Epithelial cell of esophagus (primary cell): ENCODE measurements around the gene AP1S2.

ENCODE experiments used
- DNase-seq: peaks from one replicate; pipeline ENCODE4 v3.0.0; 2010; ENCODE audit warnings: low read depth
- H3K4me3 ChIP-seq: 2 replicates; pipeline ENCODE4 v1.5.1; 2011; ENCODE audit warnings: mild to moderate bottlenecking, low read length, control low read depth
- TF ChIP-seq, protein P1 (sequence below): IDR thresholded peaks from 2 replicates; pipeline ENCODE4 v1.5.1; 2011; ENCODE audit warnings: low read depth, mild to moderate bottlenecking, low read length, control low read depth, inconsistent platforms; ENCODE audit not compliant: insufficient read depth; ENCODE audit errors: missing control alignments

The AP1S2 gene

GRCh38 chrX:15790769-15791290, 63.8 kb downstream of the AP1S2 start:
- TF ChIP-seq, protein P1, sequence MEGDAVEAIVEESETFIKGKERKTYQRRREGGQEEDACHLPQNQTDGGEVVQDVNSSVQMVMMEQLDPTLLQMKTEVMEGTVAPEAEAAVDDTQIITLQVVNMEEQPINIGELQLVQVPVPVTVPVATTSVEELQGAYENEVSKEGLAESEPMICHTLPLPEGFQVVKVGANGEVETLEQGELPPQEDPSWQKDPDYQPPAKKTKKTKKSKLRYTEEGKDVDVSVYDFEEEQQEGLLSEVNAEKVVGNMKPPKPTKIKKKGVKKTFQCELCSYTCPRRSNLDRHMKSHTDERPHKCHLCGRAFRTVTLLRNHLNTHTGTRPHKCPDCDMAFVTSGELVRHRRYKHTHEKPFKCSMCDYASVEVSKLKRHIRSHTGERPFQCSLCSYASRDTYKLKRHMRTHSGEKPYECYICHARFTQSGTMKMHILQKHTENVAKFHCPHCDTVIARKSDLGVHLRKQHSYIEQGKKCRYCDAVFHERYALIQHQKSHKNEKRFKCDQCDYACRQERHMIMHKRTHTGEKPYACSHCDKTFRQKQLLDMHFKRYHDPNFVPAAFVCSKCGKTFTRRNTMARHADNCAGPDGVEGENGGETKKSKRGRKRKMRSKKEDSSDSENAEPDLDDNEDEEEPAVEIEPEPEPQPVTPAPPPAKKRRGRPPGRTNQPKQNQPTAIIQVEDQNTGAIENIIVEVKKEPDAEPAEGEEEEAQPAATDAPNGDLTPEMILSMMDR: no peak
- peak overlapping the region; percentile 71 for H3K4me3 ChIP-seq
- DNase-seq: no peak

DNA sequence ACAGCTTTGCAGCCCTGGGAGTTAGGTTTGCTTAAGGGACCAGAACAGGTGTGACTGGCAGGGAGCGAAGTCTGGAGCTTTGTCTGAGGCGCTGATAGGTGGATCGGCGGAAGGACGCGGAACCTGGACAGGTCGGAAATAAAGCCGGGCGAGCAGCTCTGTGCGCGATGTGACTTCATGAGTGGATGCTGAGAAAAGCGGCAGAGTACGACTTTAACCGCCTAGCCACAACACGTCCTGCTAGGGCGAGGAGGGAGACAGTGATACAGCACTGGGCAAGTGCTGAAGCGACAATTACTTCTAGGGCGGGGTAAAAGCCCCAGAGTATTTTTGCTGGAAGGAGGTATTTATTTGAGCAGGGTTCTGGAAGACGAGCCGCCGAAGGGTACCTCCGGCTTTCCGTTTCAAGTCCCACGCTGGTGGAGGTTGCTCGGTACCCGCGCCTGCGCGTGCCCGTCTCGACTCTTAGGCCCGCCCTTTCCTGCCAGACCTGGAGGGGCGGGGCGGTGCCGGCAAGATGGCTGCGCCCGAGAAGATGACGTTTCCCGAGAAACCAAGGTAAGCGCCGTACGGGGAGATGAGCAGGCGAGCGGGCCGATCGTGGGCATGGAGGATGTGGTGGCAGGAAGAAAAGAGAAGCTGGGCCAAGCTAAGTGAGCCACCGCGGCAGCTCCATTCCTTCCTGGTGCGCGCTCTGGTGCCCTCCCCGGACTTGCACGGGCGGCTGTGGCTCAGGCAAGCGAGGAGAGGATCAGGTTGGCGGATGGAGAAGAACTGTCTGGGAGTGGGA, 64.4 kb downstream of the AP1S2 start, which contains the start of gene ZRSR2:
Gene ZRSR2 (plus strand): TSS at position 506 of the 790 bp plus-strand sequence. CDS start 12 bp downstream, at position 518.
- H3K4me3 ChIP-seq: peak within 1 kb of the TSS; percentile 71
- TF ChIP-seq, protein P1: no peak
- peak; percentile 83 for DNase-seq

- H3K4me3 ChIP-seq: no peak overlapping the region
- no peak for DNase-seq
- TF ChIP-seq, protein P1: no peak
Measured at GRCh38 chrX:15786915-15787314, 67.7 kb downstream of the AP1S2 start.

DNA sequence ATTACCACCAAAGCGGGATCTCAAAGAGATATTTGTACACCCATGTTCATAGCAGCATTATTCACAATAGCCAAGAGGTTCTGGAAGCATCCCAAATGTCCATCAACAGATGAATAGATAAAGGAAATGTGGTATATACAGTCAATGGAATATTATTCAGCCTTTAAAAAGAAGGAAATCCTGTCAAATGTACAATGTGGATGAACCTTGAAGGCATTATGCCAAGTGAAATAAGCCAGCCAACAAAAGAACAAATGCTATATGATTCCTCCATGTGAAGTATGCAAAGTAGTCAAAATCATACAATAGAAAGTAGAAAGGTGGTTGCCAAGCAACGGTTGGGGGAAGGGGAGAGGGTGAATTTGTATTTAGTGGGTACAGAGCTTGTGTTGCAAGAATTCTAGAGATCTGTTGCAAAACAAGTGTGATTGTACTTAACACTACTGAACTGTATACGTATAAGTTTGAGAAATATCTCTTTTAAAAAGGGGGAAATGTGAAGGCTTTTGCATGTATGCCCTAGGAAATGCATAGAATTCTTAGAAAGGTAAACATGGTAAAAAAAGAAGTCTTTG, 69.3 kb downstream of the AP1S2 start:
- no peak for DNase-seq
- H3K4me3 ChIP-seq: no peak overlapping the region
- TF ChIP-seq, protein P1: no peak

- DNase-seq: no peak
- H3K4me3 ChIP-seq: no peak overlapping the region
- TF ChIP-seq, protein P1: no peak
Measured at GRCh38 chrX:15781961-15782699, 72.5 kb downstream of the AP1S2 start.
